Measurements from ENCODE around the gene CFAP74. TPM values are rescaled to one million over a fixed set of nuclear protein-coding genes. Genes with fewer than 3 reads are reported as not detected.

Gene CFAP74
- total and polyA plus RNA-seq, 12 donors: 0.03 TPM; not detected in 11

DNA sequence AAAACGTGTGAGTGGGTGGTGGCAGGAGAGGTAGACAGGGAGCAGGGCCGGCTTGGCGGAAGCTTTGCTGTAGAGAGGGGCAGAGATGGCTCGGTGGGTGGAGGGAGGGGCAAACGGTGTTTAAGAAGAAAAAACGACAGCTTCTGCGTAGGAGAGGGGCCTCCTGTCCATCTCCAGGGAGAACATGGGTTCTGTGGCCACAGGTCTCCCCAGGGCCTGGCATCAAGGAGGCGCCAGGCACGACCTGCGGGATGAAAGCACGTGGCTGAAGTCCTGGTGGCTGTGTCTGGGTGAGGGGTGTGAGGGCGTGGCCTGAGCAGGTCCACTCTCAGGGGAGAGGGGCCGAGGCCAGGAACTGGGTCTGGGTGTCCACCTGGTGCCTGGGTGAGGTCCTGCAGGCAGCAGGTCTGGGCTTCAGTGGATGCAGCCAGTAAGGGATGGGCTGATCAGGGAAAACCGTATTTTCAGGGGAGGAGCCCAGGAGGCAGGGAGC is 45.7 kb upstream of the CFAP74 start:
- intact Hi-C loops (cut with DNase I): loop anchor here in 8 of 10 donors (5.0 to 10.0 kb wide), 4 partner anchors 87 to 107 kb away; no protein-coding TSS in a partner anchor
- no peak for DNase-seq
- H3K27me3 ChIP-seq: peaks cover 0 to 73% (median 61%) of the 10 kb centered on the region in 7 donors

DNA sequence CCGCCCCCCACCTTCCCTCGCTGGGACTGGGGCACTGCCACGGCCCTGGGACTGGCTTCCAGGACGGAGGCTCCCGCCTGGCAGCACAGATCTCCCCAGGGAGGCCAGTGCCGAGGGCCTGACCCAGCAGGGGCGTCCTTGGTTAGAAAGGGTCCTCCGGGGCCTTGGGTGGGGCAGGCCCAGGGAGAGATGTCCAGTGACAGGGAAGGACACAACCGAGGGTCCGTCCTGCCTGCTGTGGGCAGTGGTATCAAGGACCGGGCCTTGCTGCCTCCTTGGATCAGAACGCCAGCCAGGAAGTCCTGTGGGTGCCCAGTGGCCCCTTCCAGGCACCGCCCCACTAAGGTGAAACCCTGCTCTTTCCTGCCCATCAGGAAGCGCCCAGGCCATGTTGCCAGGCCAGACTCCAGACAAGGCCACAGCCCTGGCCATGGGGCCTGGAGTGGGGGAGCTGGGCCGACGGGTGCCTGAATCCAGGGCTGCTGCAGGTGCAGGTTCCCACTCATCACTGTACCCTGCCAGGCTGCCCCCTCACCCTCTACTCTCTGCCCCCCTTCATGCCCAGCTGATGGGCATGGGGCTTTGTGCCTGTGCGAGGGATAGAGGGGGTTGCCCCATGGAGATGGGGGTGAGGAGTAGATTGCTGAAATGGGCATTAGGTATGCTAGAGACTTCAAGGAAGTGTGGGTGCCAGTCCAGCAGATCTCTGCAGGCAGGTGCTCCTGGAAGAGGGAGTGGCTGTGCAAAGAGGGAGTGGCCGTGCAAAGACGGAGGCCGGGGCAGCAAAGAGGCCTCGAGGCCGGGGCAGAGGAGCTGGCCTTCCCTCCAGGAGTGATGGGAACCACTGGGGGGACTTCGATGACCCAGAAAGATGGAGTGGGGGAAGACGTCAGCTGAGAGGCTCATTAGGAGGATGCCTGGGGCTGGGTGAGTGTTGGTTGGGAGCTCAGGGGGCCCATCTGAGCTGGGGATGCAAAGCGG is 44.5 kb upstream of the CFAP74 start:
- Histone ChIP-seq H3K4me1 (peaks cover 14 to 34% (median 23%) of the 10 kb centered on the region in 9 donors), H3K9me3 (no peaks in the 10 kb centered on the region), H3K4me3 (no peak overlapping the region), H3K27me3 (peaks cover 0 to 73% (median 61%) of the 10 kb centered on the region in 7 donors), H3K36me3 (no peaks in the 10 kb centered on the region), H3K27ac (no peak overlapping the region)
- TF ChIP-seq, protein P1, sequence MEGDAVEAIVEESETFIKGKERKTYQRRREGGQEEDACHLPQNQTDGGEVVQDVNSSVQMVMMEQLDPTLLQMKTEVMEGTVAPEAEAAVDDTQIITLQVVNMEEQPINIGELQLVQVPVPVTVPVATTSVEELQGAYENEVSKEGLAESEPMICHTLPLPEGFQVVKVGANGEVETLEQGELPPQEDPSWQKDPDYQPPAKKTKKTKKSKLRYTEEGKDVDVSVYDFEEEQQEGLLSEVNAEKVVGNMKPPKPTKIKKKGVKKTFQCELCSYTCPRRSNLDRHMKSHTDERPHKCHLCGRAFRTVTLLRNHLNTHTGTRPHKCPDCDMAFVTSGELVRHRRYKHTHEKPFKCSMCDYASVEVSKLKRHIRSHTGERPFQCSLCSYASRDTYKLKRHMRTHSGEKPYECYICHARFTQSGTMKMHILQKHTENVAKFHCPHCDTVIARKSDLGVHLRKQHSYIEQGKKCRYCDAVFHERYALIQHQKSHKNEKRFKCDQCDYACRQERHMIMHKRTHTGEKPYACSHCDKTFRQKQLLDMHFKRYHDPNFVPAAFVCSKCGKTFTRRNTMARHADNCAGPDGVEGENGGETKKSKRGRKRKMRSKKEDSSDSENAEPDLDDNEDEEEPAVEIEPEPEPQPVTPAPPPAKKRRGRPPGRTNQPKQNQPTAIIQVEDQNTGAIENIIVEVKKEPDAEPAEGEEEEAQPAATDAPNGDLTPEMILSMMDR (IDR thresholded peaks at IDR 0.05): no peak
- intact Hi-C loops (cut with DNase I): loop anchor here in 8 of 10 donors (2.0 to 10.0 kb wide), 5 partner anchors 86 to 106 kb away; no protein-coding TSS in a partner anchor
- 80 to 81% methylated on average over 25 of the region's 25 CpGs for WGBS, 2 donors
- ATAC-seq (no peak), DNase-seq (no peak)

More for the DNA sequence above, 45.7 kb upstream of the CFAP74 start:
- Histone ChIP-seq H3K9me3 (no peaks in the 10 kb centered on the region), H3K4me1 (peaks cover 14 to 34% (median 23%) of the 10 kb centered on the region in 9 donors), H3K4me3 (peak overlapping the region in 9 of 10 donors; percentile 19 to 64 (median 56)), H3K36me3 (no peaks in the 10 kb centered on the region), H3K27ac (no peak overlapping the region)
- TF ChIP-seq, protein P1 (IDR thresholded peaks at IDR 0.05): peak in 2 of 9 donors; percentile 11 to 12
- peak in 1 of 8 donors; percentile 14 for ATAC-seq
- WGBS, 2 donors: 30 to 38% methylated on average over 14 of the region's 14 CpGs

DNA sequence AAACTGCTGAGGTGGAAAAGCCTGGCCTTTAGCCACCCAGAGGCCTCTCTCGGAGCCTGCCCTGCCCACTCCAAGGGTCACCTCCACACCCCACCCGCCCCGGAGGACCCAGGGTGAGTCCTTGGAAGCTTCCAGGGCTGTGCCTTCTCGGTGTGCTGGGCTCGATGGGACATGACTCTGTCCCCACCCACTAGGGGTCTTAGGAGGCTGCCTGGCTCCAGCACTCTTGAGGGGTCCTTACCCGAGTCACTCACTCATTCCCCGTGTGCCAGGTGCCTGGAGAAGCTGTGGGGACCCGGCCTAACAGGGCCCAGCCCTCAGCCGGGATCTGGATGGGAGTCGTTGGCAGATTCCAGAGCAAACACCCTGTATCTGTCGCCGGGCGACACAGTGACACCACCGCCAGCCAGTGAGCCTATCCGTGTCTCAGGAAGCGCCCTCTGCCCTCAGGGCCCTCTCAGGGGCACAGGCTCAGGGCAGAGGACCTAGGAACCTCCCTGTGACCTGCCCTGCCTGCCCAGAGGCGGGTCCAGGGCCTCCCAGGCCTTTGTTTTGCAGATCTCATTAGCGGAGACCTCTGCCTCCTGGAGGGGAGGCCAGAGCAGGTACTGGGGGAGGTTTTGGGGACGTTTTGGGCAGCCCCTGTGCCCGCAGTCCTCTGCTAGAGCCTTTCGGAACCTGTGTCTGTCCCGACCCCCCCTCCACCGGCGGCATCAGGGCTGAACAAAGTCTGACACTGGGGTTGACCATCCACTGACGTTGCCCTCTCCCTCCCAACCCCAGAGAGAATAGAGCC is 43.6 kb upstream of the CFAP74 start:
- DNase-seq (no peak), ATAC-seq (no peak)
- Histone ChIP-seq H3K27ac (no peak overlapping the region), H3K36me3 (no peaks in the 10 kb centered on the region), H3K27me3 (peaks cover 0 to 72% (median 61%) of the 10 kb centered on the region in 7 donors), H3K9me3 (no peaks in the 10 kb centered on the region), H3K4me3 (no peak overlapping the region), H3K4me1 (peaks cover 14 to 34% (median 23%) of the 10 kb centered on the region in 9 donors)
- intact Hi-C loops (cut with DNase I): loop anchor here in 9 of 10 donors (1.0 to 10.0 kb wide), 6 partner anchors 23 to 105 kb away; no protein-coding TSS in a partner anchor
- WGBS, 2 donors: 62 to 68% methylated on average over 25 of the region's 25 CpGs
- TF ChIP-seq, protein P1 (IDR thresholded peaks at IDR 0.05): no peak
